Effector memory CD4-positive, alpha-beta T cell (primary cell): ENCODE results near the gene TPD52L1.

ENCODE experiments used
- DNase-seq, 3 donors: peaks; one replicate each; pipeline ENCODE4 v3.0.0-alpha.2; 2020
- H3K27ac ChIP-seq: 2 replicates; pipeline ENCODE4 v1.7.0; 2013; ENCODE audit warnings: mild to moderate bottlenecking, low read length, moderate library complexity; ENCODE audit not compliant: insufficient read depth, poor library complexity, severe bottlenecking
- H3K27me3 ChIP-seq: replicated peaks from 2 replicates; pipeline ENCODE4 v1.7.0; 2013; ENCODE audit warnings: mild to moderate bottlenecking, low read length; ENCODE audit not compliant: insufficient read depth, control insufficient read depth, poor library complexity, severe bottlenecking
- H3K36me3 ChIP-seq: 2 replicates; pipeline ENCODE4 v1.7.0; 2013; ENCODE audit warnings: mild to moderate bottlenecking, low read length, moderate library complexity; ENCODE audit not compliant: control insufficient read depth, insufficient read depth
- H3K4me1 ChIP-seq: 2 replicates; pipeline ENCODE4 v1.7.0; 2013; ENCODE audit warnings: low read length, mild to moderate bottlenecking; ENCODE audit not compliant: control insufficient read depth, insufficient read depth, poor library complexity, severe bottlenecking
- H3K4me3 ChIP-seq: 2 replicates; pipeline ENCODE4 v1.7.0; 2013; ENCODE audit warnings: low read length, low read depth, mild to moderate bottlenecking; ENCODE audit not compliant: insufficient read depth, poor library complexity, severe bottlenecking
- H3K9me3 ChIP-seq: 2 replicates; pipeline ENCODE4 v1.7.0; 2013; ENCODE audit warnings: mild to moderate bottlenecking, low read length, moderate library complexity; ENCODE audit not compliant: control insufficient read depth

The TPD52L1 gene

GRCh38 chr6:125306756-125307149 lies 153.2 kb downstream of the TPD52L1 start:
- H3K27me3 ChIP-seq: no peaks in the 10 kb centered on the region
- H3K27ac ChIP-seq: no peak overlapping the region
- peaks cover 19% of the 10 kb centered on the region for H3K4me1 ChIP-seq
- DNase-seq: no peak
- H3K4me3 ChIP-seq: no peak overlapping the region
- H3K36me3 ChIP-seq: no peaks in the 10 kb centered on the region
- no peaks in the 10 kb centered on the region for H3K9me3 ChIP-seq

GRCh38 chr6:125307150-125307838 lies 153.7 kb downstream of the TPD52L1 start:
- Histone ChIP-seq H3K9me3 (no peaks in the 10 kb centered on the region), H3K27ac (no peak overlapping the region), H3K36me3 (no peaks in the 10 kb centered on the region), H3K4me1 (peaks cover 15% of the 10 kb centered on the region), H3K4me3 (no peak overlapping the region), H3K27me3 (no peaks in the 10 kb centered on the region)
- DNase-seq: no peak

- H3K9me3 ChIP-seq: no peaks in the 10 kb centered on the region
- no peak overlapping the region for H3K27ac ChIP-seq
- H3K36me3 ChIP-seq: no peaks in the 10 kb centered on the region
- H3K27me3 ChIP-seq: no peaks in the 10 kb centered on the region
- peaks cover 7% of the 10 kb centered on the region for H3K4me1 ChIP-seq
- no peak for DNase-seq
- no peak overlapping the region for H3K4me3 ChIP-seq
These were observed 154.5 kb downstream of the TPD52L1 start for GRCh38 chr6:125307964-125308615.

- Histone ChIP-seq H3K4me1 (no peaks in the 10 kb centered on the region), H3K36me3 (no peaks in the 10 kb centered on the region), H3K9me3 (no peaks in the 10 kb centered on the region), H3K27ac (no peak overlapping the region), H3K4me3 (no peak overlapping the region), H3K27me3 (no peaks in the 10 kb centered on the region)
- DNase-seq: no peak
These were observed 157.5 kb downstream of the TPD52L1 start for GRCh38 chr6:125310994-125311649.

- Histone ChIP-seq H3K9me3 (no peaks in the 10 kb centered on the region), H3K4me3 (no peak overlapping the region), H3K27ac (no peak overlapping the region), H3K36me3 (no peaks in the 10 kb centered on the region), H3K4me1 (no peaks in the 10 kb centered on the region), H3K27me3 (no peaks in the 10 kb centered on the region)
- DNase-seq: no peak
These were observed 158.9 kb downstream of the TPD52L1 start for GRCh38 chr6:125312478-125312877.

- Histone ChIP-seq H3K9me3 (no peaks in the 10 kb centered on the region), H3K27me3 (no peaks in the 10 kb centered on the region), H3K4me3 (no peak overlapping the region), H3K4me1 (no peaks in the 10 kb centered on the region), H3K36me3 (no peaks in the 10 kb centered on the region), H3K27ac (no peak overlapping the region)
- no peak for DNase-seq
These were observed 159.4 kb downstream of the TPD52L1 start for GRCh38 chr6:125312950-125313349.
